Ascending aorta (tissue), 2 donors: ENCODE measurements around the gene SLC46A3. TPM values are rescaled to one million over a fixed set of nuclear protein-coding genes. Genes with fewer than 3 reads are reported as not detected.

Experiments
- DNase-seq, 2 donors: peaks; one replicate each; pipeline ENCODE4 v3.0.0-alpha.2; 2019; ENCODE audit warnings: low spot score in 2 of 2
- H3K27ac ChIP-seq, 2 donors: fragments of 200-600 bp; sonication (generic); one replicate each; pipeline ENCODE4 v1.5.1; 2016 to 2017; ENCODE audit warnings: mild to moderate bottlenecking in 1 of 2
- H3K27me3 ChIP-seq: fragments of 200-600 bp; sonication (generic); one replicate; pipeline ENCODE4 v1.5.1; 2017
- H3K36me3 ChIP-seq, 2 donors: fragments of 200-600 bp; sonication (generic); one replicate each; pipeline ENCODE4 v1.5.1; 2016
- H3K4me1 ChIP-seq, 2 donors: fragments of 200-600 bp; sonication (generic); one replicate each; pipeline ENCODE4 v1.5.1; 2016 to 2017; ENCODE audit warnings: mild to moderate bottlenecking in 1 of 2
- H3K4me3 ChIP-seq, 2 donors: fragments of 200-600 bp; sonication (generic); one replicate each; pipeline ENCODE4 v1.5.1; 2016 to 2017; ENCODE audit warnings: mild to moderate bottlenecking in 1 of 2
- H3K9me3 ChIP-seq, 2 donors: fragments of 200-600 bp; sonication (generic); one replicate each; pipeline ENCODE4 v1.5.1; 2016
- intact Hi-C: fragments of 100-400 bp; cut with DNase I; formaldehyde crosslinking; loops from one replicate; pipeline ENCODE4 v1.15.1; 2023
- total RNA-seq: library from RNA; depleted of rRNA; stranded (reverse); fragments of >200 nt; gene quantifications from one replicate; pipeline ENCODE4 v1.1.0, GENCODE V29; 2016
- TF ChIP-seq, protein P1 (sequence below), 3 experiments: fragments of 200-600 bp in 2 of 3; fragments of 450-650 bp in 1 of 3; sonication (generic) in 2 of 3; IDR thresholded peaks; one replicate each; pipeline ENCODE4 v1.5.1; 2016 to 2019; ENCODE audit warnings: antibody characterized with exemption in 3 of 3, mild to moderate bottlenecking in 1 of 3, moderate library complexity in 1 of 3

The SLC46A3 gene
- total RNA-seq, 1 donor from 2014 or later = 2.8 TPM

DNA sequence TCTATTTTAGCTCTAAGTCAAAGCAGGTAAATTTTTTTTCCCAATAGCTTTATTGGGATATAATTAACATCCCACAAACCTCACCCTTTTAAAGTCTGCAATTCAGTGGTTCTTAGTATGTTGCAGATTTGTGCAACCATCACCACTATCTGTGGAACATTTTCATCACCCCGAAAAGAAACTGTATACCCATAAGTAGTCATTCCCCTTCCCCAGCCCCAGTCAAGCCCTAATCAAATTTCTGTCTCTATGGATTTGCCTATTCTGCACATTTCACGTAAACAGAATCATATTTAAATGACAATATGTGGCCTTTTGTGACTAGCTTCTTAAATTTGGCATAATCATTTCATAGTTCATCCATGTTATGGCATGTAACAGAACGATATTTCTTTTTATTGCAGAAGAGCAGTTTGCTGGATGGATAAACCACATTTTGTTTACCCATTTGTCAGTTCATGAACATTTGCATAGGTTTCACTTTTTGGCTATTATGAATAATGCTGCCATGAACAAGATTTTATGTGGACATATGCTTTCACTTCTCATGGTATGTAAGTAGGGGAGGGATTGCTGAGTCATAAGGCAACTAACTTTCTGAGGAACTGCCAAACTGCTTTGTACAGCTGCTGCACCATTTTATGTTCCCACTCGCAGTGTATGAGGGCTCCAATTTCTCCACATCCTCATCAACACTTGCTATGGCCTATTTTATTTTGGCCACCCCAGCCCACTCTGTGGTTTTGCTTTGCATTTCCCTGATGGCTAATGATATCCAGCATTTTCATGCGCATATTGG is 10.9 kb downstream of the SLC46A3 start:
- Histone ChIP-seq H3K4me3 (no peak overlapping the region), H3K9me3 (no peaks in the 10 kb centered on the region), H3K4me1 (no peaks in the 10 kb centered on the region), H3K27me3 (no peaks in the 10 kb centered on the region), H3K36me3 (peaks cover 0 to 12% of the 10 kb centered on the region in 2 donors), H3K27ac (no peak overlapping the region)
- no peak for DNase-seq
- intact Hi-C loops = no loop called here
- TF ChIP-seq, protein P1, sequence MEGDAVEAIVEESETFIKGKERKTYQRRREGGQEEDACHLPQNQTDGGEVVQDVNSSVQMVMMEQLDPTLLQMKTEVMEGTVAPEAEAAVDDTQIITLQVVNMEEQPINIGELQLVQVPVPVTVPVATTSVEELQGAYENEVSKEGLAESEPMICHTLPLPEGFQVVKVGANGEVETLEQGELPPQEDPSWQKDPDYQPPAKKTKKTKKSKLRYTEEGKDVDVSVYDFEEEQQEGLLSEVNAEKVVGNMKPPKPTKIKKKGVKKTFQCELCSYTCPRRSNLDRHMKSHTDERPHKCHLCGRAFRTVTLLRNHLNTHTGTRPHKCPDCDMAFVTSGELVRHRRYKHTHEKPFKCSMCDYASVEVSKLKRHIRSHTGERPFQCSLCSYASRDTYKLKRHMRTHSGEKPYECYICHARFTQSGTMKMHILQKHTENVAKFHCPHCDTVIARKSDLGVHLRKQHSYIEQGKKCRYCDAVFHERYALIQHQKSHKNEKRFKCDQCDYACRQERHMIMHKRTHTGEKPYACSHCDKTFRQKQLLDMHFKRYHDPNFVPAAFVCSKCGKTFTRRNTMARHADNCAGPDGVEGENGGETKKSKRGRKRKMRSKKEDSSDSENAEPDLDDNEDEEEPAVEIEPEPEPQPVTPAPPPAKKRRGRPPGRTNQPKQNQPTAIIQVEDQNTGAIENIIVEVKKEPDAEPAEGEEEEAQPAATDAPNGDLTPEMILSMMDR (IDR thresholded peaks at IDR 0.05) = no peak

DNA sequence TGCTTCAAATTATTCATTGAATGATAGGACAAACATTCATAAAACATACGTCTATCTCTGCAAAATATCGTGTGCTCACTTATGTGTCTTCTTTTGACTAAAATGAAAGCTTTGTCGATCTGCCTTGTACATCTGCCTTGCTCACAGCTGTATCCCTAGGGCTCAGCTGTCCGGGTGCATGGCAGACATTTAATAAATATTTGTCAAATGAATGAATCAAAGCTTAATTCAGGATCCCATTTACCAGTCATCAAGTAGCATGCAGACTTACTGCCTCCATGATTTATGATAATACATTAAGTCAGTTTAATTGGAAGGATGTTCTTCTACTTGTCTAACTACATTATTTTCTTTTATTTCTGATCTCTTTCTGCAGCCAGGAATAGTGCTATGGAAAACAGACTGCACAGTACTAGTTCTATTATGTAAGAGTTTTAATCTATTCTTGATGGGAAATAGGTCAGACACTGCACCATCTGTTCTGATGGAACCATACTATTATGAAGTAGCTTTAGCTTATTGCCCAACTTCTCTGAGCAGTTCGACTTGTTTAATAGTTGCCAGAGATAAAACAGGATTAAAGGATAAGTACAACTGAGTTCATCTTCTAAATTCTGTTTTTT is 13.2 kb downstream of the SLC46A3 start:
- H3K36me3 ChIP-seq = peaks cover 0 to 19% of the 10 kb centered on the region in 2 donors
- TF ChIP-seq, protein P1 (IDR thresholded peaks at IDR 0.05) = no peak
- no peak for DNase-seq
- no peak overlapping the region for H3K27ac ChIP-seq
- no peaks in the 10 kb centered on the region for H3K9me3 ChIP-seq
- no peak overlapping the region for H3K4me3 ChIP-seq
- intact Hi-C loops = no loop called here
- no peaks in the 10 kb centered on the region for H3K4me1 ChIP-seq
- H3K27me3 ChIP-seq = no peaks in the 10 kb centered on the region

DNA sequence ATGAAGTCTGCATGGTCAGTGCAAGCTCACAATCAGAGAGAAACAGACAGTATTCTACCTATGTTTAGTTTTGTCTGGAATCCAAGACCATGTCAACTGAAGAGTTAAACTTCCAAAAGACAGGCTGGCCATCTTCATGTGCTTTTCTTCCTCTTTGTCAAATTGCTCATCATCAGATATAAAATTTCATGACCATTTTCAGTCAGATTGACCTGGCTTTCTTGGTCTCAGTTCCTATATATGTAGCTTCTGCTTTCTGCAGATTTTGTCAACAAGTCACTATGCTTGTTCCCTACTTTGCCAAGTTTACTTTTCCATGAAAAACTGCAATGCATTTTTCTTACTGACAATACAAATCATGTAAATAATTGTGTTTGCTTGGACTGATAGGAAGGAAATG is 13.9 kb downstream of the SLC46A3 start:
- Histone ChIP-seq H3K27ac (no peak overlapping the region), H3K9me3 (no peaks in the 10 kb centered on the region), H3K4me3 (no peak overlapping the region), H3K36me3 (peaks cover 6 to 20% of the 10 kb centered on the region in 2 donors), H3K27me3 (no peaks in the 10 kb centered on the region), H3K4me1 (no peaks in the 10 kb centered on the region)
- intact Hi-C loops = no loop called here
- no peak for DNase-seq
- TF ChIP-seq, protein P1 (IDR thresholded peaks at IDR 0.05) = no peak

DNA sequence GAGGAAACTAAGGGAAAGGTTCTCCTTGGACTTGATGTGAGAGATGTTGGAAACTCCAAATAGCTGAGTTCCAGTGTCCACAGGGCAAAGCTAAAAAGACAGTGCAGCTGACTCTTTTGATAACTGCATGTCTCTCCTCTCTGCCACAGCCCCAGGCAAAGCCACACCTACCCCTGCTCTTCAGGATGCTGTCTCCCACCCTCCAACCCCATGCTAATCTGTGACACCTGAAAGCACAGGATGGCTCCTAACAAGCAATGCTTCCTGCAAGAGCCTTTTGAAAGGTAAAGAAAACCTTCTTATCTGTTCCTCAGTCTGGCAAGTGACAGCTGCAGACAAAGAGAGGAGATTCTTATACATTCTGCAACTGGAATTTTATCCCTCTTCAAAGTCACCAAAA is 14.5 kb downstream of the SLC46A3 start:
- no peaks in the 10 kb centered on the region for H3K9me3 ChIP-seq
- no peaks in the 10 kb centered on the region for H3K4me1 ChIP-seq
- peaks cover 6 to 20% of the 10 kb centered on the region in 2 donors for H3K36me3 ChIP-seq
- intact Hi-C loops = no loop called here
- no peak overlapping the region for H3K4me3 ChIP-seq
- H3K27me3 ChIP-seq = no peaks in the 10 kb centered on the region
- H3K27ac ChIP-seq = no peak overlapping the region
- no peak for DNase-seq
- TF ChIP-seq, protein P1 (IDR thresholded peaks at IDR 0.05) = no peak

DNA sequence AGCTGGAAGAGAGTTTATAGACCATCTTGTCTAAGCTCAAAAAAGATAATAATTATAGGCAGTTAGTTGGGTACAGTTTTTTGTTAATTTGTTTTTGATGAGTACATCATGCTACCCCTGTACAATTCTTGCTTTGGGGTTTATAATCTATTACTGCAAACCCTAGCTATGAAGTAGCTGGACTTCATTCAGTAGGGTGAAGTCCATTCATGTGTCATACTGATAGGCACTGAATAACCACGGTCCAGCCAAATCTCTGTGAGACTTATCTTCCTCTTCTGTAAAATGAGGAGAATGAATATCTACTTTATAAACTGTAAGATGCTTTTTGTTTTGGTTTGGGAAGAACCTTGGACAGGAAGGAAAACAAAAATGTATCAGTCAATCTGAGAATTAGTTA is 19.5 kb downstream of the SLC46A3 start:
- Histone ChIP-seq H3K4me1 (no peaks in the 10 kb centered on the region), H3K9me3 (no peaks in the 10 kb centered on the region), H3K36me3 (peaks cover 6 to 20% of the 10 kb centered on the region in 2 donors), H3K27ac (no peak overlapping the region), H3K27me3 (no peaks in the 10 kb centered on the region), H3K4me3 (no peak overlapping the region)
- intact Hi-C loops = no loop called here
- TF ChIP-seq, protein P1 (IDR thresholded peaks at IDR 0.05) = no peak
- no peak for DNase-seq
